Endometrial microvascular endothelial cells (primary cell): ENCODE results near the gene ADAMTS2. TPM values are rescaled to one million over a fixed set of nuclear protein-coding genes. Genes with fewer than 3 reads are reported as not detected.

Experiments used
- in situ Hi-C: cut with HindIII; loops from 2 replicates; pipeline ENCODE4 v1.10.0; 2017; ENCODE audit warnings: low sequenced_read_pairs, low pct_unique_long_range_greater_than_20kb; ENCODE audit errors: inconsistent ontology term
- total RNA-seq: library from RNA; depleted of rRNA; stranded (reverse); fragments of >200 nt; gene quantifications from one replicate; pipeline ENCODE4 v1.2.3, GENCODE V29; 2015; ENCODE audit errors: inconsistent ontology term

Gene ADAMTS2
- 2.0 TPM for total RNA-seq

DNA sequence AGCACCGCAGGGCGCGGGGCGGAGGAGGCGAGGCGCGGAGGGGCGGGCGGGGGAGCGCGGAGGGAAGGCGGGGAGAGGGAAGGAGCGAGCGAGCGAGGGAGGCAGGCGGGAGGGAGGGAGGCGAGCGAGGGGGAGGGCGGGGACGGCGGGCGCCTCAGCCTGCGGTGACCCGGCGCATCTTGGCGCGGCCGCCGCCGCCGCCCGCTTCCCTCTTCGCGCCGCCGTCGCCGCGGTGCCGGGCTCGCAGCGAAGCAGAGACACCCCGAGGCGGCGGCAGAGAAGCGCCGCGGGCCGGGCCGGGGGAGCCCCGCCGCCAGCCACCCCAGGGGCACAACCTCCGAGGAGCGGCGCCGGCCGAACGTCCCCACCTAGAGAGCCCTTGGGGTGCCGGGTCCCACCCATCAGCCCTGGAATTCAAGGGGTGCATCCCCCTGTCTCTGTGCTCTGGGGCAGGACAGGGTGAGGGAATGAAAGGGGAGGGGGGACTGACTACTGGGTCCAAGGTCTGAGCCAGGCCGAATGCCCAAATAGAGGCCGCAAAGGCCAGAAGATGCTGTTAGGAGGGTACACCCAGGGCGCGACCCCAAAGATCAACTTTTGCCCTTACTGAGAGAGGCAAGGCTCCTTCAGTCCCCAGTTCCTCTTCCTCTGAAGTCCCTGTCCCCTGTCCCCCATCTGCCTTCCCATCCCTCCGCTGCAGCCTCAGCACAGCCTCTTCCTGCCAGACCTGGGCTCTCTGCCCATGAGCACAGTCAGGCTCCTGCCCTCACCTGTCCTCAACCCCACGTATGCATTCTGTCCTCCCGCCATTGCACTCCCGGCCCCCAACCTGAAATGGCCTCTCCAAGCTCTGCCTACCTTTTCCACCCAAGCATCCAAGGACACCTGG, at the start of gene ADAMTS2:
TSS of gene ADAMTS2 (minus strand) at position 29 of the 889 bp plus-strand sequence. CDS start 133 bp downstream, outside the sequence.
- in situ Hi-C loops: no loop called here

DNA sequence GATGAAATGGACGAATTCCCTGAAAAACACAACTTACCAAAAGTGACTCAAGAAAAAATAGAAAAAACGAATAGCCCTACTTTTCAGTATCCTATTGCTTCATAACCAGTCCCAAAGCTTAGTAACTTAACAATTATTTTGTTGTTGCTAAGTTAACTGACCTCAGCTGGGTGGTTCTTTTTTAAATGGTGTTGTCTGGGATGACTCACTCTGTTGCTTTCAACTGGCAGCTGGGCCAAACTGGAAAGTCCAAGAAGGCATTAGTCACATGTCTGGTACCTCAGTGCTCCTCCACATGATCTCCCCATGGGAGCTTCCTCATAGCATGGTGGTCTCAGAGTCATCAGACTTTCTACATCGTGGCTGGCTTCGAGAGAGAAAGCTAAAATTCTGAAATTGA, 47.8 kb upstream of the ADAMTS2 start:
- in situ Hi-C loops: no loop called here

DNA sequence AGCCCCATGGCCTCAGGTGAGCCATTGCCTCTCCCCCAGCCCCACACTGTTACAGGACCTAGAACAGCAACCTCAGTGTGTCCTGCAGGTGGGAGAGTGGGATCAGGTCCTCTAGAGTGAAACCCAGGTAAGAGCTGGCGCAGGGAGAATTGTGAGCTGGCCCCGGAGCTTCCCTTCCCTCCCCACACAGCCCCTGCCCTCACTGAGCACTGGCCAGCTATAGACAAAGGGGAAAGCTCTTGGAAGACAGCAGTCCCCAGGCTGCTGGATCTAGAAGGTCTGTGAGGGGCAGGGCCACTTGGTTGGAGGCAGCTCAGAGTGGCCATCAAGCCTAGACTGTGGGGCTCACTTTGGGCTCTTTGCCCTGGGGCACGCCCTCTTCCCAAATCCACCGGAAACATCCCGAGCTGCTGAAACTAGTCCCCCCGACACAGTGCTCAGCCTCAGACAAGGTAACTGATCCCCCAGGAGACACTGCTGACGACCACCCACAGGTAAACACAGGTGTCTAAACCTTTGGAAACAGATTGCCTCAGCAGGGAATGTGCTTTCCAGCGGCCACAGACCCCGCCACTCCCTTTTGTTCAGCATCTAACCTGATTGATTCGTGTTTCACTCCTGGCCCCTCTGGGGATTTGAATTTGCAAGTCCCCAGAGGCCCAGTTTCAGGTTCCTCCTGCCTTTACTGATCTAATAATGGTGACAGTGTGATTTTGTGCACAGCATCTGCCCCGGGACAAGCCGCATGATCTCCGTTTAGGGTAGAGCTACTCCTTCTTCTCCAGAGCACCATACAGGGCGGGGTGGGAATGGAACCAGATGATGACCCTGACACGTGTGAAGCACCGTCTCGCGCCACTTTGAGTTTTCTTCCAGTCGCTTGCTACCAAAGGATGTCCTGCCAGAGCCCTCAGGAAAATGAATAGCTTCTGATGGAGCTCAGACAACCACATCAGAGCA, 42.2 kb upstream of the ADAMTS2 start:
- in situ Hi-C loops: no loop called here

DNA sequence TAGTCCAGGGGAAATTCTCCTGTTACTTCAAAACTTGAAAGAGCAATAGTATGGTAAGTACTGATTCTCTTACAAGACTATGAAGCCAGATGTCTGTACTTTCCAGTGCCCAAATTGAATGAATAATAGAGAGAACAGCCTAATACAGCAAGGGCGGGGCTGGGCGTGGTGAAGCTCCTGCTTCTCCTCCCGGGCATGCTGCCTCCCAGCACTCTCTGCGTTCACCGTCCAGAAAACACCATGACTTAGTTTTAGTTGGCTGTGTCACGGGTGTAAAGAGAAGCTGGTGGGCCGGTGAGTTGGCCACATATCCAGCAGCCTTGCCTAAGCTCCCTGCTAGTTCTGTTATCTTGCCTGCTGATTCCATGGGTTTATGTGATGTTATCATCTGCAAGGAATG, 40.7 kb upstream of the ADAMTS2 start:
- in situ Hi-C loops: no loop called here

DNA sequence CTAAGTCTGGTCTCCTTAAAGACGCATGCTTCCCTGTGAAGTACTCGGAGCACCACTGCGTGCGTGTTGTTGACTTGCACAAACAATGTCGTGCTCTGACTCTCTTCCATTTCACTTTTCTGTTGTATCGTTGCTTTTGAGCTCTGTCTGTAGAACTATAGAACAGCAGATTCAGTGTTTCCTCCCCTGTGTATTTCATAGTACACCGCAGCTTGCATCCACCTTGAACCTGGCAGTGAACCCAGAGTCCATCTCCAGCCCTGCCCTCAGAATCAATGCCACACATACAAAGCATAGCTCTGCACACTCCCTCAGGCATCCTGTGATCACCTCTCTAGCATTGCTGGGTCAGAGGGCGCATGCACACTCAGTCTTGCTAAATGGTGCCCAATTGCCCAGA, 37.2 kb upstream of the ADAMTS2 start:
- in situ Hi-C loops: no loop called here

DNA sequence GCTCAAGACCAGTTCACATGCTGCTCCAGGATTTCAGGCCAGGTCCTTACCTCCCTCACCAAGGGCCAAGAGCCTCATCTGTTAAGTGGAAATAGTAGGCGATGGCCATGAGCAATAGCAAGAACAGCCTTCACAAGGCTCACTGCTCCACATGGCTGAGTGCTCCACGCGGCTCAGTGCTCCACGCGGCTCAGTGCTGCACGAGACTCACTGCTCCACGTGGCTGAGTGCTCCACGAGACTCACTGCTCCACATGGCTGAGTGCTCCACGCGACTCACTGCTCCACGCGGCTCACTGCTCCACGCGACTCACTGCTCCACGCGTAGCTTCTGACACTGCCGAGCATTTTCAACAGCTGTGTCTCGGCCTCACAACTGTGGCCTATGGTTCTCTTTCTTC, 36.4 kb upstream of the ADAMTS2 start:
- in situ Hi-C loops: no loop called here

DNA sequence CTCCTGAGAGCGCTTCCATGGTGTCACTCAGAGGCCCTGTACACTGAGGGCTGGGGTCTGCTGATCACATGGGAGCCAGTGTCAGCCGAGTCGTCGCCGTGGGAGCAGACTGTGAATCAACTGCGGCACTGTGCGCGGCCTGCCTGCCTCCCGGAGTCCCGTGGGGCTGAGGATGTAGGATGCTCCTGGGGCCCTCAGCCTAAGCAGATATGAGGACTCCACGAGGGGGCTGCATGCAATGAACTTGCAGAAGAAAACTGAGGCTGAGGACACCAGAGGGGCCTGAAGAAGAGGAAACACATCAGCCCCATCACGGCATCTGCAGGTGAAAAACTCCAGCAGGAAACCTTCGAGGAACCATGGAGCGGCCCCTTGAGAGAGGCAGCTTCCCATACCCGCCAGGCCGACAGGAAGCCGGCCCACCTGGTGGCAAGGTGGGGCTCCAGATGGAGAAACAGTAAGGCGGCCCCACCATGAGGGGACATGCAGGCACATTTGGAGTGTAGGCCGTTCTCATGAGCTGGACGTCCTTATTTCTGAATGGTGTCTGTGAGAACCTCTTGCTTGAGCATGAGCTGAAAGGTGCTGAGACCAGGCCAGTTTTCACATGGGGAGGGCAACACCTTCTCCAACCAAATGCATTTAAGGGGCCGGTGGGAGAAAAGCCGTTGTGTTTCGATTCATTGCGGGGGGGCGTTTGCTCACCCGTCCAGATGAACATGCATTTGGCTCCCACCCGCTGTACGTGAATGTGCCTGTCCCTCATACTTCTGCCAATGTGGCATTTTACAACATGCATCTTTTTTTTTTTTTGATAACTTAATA, 35.2 kb upstream of the ADAMTS2 start:
- in situ Hi-C loops: no loop called here

DNA sequence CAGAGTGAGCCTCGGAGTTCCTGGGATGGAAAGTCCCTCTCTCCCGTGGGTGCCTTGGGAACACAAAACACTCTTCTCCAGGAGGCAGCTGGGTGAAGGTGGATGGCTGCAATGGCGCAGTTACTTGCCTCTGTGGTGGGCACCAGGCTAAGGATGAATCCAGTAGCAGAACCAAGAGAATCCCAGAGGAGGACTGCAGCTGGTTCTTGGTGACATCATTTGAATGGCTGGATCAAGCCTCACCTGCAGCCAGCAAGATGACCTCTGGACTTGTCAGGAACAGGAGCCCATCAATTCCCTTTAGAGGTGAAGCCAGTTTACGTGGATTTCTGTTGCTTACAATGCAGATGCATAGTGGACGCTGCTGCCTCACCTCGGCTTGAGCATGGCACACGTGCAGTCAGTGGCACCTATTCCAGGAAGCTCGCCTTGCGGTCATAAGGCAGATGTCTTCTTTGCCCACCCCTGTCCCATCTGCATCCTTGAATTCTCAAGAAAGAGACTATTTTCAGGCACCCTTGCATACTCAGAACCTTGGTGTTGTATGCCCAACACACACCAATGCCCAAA, 34.1 kb upstream of the ADAMTS2 start:
- in situ Hi-C loops: no loop called here

DNA sequence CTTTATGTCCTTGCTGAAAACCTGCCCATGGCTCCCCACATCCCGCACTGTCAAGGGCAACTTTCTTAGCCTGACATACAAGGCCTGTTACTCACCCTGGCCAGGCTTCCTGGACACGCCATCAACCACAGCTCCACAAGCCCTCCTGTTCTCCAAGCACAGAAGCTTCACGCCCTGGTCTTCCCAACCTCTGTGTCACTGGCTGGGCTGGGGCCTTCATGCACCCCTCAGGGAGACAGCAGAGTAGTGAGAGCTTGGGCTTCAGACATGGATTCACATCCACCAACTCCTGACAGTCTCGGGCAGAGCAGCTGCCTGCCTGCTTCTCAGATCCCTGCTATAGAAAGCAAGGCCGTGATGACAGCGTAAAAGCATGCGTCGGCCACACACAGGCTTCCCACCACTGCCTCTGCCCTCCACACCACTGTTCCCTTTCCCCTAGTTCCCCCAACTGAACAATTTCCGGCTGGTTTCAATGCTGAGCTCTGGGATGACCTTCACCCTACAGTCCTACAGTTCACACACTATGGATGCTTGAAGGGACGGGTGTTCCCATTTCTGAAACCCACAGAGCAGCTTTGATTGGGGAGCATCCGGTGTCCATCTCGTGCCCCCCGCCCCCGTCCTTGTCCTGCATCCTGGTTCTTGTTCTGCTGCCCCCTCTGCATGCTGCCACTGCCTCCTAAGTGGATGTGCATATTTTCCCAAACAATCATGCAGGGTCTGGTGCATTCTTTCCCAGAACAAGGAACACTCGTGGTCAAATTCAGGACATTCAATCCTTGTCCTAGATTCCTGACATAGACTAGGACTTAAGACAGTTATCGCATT, 33.4 kb upstream of the ADAMTS2 start:
- in situ Hi-C loops: no loop called here

DNA sequence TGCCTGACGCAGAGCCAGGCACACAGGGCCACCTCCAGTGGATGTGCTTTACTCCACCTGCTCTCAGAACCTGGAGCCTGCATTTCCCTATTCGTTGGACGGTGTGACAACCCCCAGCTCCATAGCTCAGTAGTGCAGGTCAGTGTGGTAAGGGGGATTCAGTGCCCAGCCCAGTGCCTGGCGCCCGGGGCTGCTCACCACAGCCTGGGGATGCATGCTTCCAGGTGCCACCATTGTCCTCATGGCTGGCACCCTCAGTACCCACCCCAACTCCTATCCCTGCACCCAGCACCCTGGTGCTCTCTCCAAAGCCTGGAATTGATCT, 32.8 kb upstream of the ADAMTS2 start:
- in situ Hi-C loops: no loop called here

DNA sequence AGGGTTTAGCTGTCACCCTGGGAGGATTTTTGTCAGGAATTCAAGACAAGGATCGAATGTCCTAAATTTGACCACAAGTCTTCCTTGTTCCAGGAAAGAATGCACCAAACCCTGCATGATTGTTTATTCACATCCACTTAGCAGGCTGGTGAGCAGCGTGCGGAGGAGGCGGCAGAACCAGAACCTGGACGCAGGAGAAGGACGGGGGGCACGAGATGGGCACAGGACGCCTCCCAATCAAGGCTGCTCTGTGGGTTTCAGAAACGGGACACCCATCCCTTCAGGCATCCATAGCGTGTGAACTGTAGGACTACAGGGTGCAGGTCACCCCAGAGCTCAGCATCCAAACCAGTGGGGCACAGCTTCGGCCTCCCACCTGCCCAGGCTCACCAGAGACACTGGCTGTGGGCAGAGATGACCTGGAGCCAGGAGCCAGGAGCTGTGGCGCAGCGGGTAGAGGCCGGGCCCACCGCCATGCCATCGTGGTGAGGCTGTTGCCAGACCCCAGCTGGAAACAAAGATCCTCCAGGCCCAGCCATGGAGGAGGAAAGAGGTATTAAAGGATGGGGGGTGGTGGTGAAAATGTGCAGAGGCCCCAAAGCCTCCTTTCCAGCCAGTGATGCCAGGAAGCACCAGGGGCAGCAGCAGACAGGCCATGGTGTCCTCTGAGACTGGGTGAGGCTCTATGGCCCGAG, 32.3 kb upstream of the ADAMTS2 start:
- in situ Hi-C loops: no loop called here

DNA sequence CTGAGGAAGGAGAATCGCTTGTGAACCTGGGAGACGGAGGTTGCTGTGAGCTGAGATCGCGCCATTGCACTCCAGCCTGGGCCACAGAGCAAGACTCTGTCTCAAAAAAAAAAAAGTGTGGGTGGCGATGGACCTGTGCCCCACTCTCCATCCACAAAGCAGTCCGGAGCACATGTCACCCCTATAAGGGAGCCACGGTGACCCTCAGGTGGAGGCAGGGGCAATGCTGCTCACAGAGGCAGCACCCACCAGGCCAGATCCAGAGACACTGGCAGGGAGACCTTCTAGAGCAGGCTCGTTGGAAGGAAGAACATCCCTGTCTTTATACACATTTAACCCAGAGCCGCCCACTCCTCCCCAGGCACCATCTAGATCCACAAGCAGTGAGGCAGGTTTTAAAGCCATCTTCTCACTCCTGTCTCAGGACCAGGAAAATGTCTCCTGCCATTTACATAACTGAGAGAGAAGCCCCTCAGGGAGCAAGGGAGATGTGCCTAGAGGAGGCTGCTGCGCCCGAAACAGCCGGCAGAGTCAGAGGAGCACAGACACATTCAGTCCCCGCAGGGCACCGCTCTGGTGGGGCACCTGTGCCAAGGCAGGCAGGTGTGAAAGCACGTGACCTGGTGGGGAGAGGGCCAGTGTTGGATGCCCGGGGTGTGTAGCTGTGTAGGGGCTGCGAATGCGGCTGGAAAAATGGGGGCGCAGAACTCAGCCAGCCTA, 31.6 kb upstream of the ADAMTS2 start:
- in situ Hi-C loops: no loop called here

DNA sequence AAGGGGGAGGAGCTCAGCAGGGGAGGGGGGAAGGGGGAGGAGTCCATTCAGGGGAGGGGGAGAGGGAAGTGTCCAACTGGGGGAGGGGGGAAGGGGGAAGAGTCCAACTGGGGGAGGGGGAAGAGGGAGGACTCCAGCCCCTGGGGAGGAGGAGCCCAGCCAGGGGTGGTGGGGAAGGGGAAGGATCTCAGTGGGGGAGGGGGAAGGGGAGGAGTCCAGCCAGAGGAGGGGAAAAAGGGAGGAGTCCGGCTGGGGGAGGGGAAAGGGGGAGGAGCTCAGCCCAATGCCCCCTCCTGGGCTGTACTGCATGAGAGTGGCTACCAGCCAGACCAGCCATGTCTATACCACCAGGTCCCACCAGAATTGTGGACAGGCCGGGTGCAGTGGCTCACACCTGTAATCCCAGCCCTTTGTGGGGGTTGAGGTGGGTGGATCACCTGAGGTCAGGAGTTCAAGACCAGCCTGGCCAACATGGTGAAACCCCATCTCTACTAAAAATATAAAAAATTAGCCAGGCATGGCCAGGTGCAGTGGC, 30.6 kb upstream of the ADAMTS2 start:
- in situ Hi-C loops: no loop called here

DNA sequence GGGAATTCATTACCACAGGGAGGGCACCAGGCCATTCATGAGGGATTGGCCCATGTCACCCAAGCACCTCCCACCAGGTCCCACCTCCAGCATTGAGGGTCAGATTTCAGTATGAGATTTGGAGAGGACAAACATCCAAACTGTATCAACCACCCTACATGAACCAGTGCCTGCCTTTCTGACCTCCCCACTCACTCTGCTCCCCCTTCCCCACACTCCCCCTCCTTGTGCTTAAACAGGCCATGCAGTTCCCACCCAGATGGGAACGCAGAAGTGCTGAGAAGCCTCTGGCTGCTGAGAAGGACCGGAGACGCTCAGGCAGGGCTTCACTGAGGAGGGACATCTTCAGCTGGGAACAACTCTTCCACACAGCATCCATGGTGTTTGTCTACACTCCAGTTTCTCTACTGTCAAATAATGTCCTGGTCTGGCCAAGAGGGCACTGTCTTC, 30.0 kb upstream of the ADAMTS2 start:
- in situ Hi-C loops: no loop called here

DNA sequence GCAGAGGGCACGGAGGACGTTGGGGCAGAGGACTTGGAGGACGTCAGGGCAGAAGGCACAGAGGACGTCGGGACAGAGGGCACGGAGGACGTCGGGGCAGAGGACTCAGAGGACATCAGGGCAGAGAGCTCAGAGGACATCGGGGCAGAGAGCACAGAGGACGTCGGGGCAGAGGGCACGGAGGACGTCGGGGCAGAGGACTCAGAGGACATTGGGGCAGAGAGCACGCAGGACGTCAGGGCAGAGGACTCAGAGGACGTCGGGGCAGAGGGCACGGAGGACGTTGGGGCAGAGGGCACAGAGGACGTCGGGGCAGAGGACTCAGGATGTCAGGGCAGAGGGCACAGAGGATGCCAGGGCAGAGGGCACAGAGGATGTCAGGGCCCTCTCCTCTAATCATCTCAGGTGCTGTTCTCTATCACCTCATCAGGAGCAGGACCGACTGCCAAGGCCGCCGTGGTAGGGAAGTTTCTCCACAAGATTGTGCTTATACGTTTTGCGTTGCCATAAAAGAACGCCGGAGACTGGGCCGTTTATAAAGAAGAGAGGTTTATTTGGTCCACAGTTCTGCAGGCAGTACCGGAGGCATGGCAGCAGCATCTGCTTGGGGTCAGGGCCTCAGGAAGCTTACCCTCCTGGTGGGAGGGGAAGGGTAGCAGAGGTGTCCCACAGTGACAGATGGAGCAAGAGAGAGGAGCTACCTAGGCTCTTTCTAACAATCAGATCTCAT, 29.4 kb upstream of the ADAMTS2 start:
- in situ Hi-C loops: no loop called here

DNA sequence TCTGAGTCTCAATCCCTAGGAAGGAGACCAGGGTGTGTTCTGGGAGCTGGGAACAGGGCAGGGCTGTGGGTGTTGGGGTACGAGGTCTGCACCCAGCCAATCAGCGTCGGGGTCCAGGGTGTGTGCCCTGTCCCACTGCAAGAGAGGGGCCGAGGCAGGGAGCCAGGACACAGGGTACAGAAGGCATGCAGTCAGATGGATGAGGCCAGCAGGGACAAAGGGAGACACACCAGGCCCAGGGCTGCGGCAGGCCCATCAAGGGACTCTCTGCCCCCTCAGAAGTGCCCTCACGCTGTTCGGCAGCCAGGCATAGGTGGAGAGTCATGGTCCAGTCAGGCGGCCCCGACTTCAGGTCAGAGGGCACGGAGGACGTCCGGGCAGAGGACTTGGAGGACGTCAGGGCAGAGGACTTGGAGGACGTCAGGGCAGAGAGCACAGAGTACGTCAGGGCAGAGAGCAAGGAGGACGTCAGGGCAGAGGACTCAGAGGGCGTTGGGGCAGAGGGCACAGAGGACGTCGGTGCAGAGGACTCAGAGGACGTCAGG, 28.8 kb upstream of the ADAMTS2 start:
- in situ Hi-C loops: no loop called here
